Measurements from ENCODE around the gene NMT2.

Gene NMT2

DNA sequence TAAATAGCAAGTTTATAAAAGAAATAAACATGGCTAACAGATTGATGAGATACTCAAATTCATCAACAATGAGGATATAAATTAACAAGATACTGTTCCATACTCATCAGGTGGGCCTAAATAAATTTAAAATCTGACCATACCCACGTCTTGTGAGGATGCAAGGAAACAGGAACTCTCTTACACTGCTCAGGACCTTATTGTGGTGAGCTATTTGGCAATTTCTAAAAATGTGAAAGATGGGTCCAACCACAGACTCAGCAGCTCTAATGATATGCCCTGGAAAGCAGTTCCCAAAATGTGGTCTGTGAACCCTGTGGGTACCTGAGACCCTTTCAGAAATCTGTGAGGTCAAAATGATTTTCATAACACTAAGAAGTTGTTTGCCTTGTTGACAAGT, 49.9 kb downstream of the NMT2 start:
- H3K9ac ChIP-seq (ENCODE audit: low read length in 2 of 2) = no peak overlapping the region
- H3K4me3 ChIP-seq (ENCODE audit: low read length in 2 of 2) = no peak overlapping the region
- H3K9me3 ChIP-seq (ENCODE audit: control insufficient read depth in 2 of 2, low read length in 2 of 2) = no peaks in the 10 kb centered on the region
- H3K27me3 ChIP-seq (ENCODE audit: control insufficient read depth in 1 of 2, insufficient read depth in 2 of 2, low read length in 2 of 2) = no peaks in the 10 kb centered on the region
- H3K36me3 ChIP-seq (ENCODE audit: control insufficient read depth in 2 of 2, insufficient read depth in 2 of 2, low read length in 2 of 2) = peaks cover 19 to 31% of the 10 kb centered on the region in 2 donors
- H3K4me1 ChIP-seq (ENCODE audit: control insufficient read depth, insufficient read depth, low read length) = no peaks in the 10 kb centered on the region
- H3K27ac ChIP-seq (ENCODE audit: low read length) = no peak overlapping the region

DNA sequence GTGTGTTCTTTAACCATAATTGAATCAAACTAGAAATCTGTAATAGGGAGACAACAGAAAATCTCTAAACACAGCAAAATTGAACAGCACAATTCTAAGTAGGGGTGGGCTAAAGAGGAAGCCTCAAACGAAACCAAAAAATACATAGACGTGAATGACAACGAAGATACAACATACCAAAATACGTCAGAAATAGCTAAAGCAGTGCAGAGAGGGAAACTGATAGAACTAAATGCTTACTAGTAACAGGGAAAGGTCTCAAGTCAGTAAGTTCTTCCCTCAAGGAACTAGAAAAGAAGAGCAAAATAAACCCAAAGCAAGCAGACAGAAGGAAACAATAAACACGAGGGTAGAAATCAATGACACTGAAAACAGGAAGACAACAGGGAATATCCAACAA, 52.3 kb downstream of the NMT2 start:
- Histone ChIP-seq H3K9ac (ENCODE audit: low read length in 2 of 2) (no peak overlapping the region), H3K4me3 (ENCODE audit: low read length in 2 of 2) (no peak overlapping the region), H3K36me3 (ENCODE audit: control insufficient read depth in 2 of 2, insufficient read depth in 2 of 2, low read length in 2 of 2) (peaks cover 24 to 39% of the 10 kb centered on the region in 2 donors), H3K4me1 (ENCODE audit: control insufficient read depth, insufficient read depth, low read length) (no peaks in the 10 kb centered on the region), H3K27me3 (ENCODE audit: control insufficient read depth in 1 of 2, insufficient read depth in 2 of 2, low read length in 2 of 2) (no peaks in the 10 kb centered on the region), H3K9me3 (ENCODE audit: control insufficient read depth in 2 of 2, low read length in 2 of 2) (no peaks in the 10 kb centered on the region), H3K27ac (ENCODE audit: low read length) (no peak overlapping the region)

DNA sequence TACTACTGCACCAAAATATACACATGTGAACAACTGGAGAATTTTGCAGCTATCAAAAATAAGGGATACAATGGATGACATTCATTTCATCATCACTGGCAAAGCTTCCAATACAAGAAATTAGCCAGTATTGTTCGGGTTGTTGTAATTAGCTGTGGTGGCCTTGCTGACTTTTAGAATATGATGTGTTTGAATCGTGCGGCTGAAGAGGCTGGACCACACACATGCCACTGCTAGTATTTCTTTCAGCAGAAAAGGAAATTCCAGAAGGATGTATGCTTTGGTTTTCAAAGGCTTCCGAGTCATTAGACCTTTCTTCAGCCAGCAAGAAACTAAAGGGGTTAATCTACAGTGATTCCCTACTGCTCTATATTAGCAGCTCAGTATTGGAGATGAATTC, 54.7 kb downstream of the NMT2 start:
- Histone ChIP-seq H3K36me3 (ENCODE audit: control insufficient read depth in 2 of 2, insufficient read depth in 2 of 2, low read length in 2 of 2) (peaks cover 18 to 29% of the 10 kb centered on the region in 2 donors), H3K9ac (ENCODE audit: low read length in 2 of 2) (no peak overlapping the region), H3K4me3 (ENCODE audit: low read length in 2 of 2) (no peak overlapping the region)

DNA sequence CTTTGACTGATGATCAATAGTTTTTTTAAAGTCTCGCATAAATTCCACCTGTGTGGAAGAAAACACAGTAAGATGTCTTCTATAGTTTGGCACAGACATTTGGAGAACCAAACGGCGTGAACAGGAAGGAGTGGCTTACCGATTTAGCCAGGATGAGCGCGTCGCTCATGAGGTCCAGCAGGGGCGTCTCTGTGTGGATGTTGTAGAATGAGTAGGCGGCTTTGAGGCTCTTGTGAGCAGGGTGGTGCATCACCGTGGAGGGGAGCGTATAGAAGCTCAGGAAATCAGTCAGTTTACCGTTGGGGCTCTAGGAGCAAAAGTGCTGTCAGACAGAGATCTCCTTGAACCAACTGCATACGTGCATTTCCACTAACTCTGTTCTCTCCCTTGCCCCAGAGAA, 55.8 kb downstream of the NMT2 start:
- H3K9ac ChIP-seq (ENCODE audit: low read length in 2 of 2) = no peak overlapping the region
- H3K9me3 ChIP-seq (ENCODE audit: control insufficient read depth in 2 of 2, low read length in 2 of 2) = no peaks in the 10 kb centered on the region
- no peak overlapping the region for H3K27ac ChIP-seq (ENCODE audit: low read length)
- H3K36me3 ChIP-seq (ENCODE audit: control insufficient read depth in 2 of 2, insufficient read depth in 2 of 2, low read length in 2 of 2) = peaks cover 18 to 30% of the 10 kb centered on the region in 2 donors
- no peaks in the 10 kb centered on the region for H3K4me1 ChIP-seq (ENCODE audit: control insufficient read depth, insufficient read depth, low read length)
- no peak overlapping the region for H3K4me3 ChIP-seq (ENCODE audit: low read length in 2 of 2)
- no peaks in the 10 kb centered on the region for H3K27me3 ChIP-seq (ENCODE audit: control insufficient read depth in 1 of 2, insufficient read depth in 2 of 2, low read length in 2 of 2)

More for the DNA sequence above, 54.7 kb downstream of the NMT2 start:
- Histone ChIP-seq H3K9me3 (ENCODE audit: control insufficient read depth in 2 of 2, low read length in 2 of 2) (no peaks in the 10 kb centered on the region), H3K4me1 (ENCODE audit: control insufficient read depth, insufficient read depth, low read length) (no peaks in the 10 kb centered on the region), H3K27ac (ENCODE audit: low read length) (no peak overlapping the region), H3K27me3 (ENCODE audit: control insufficient read depth in 1 of 2, insufficient read depth in 2 of 2, low read length in 2 of 2) (no peaks in the 10 kb centered on the region)

DNA sequence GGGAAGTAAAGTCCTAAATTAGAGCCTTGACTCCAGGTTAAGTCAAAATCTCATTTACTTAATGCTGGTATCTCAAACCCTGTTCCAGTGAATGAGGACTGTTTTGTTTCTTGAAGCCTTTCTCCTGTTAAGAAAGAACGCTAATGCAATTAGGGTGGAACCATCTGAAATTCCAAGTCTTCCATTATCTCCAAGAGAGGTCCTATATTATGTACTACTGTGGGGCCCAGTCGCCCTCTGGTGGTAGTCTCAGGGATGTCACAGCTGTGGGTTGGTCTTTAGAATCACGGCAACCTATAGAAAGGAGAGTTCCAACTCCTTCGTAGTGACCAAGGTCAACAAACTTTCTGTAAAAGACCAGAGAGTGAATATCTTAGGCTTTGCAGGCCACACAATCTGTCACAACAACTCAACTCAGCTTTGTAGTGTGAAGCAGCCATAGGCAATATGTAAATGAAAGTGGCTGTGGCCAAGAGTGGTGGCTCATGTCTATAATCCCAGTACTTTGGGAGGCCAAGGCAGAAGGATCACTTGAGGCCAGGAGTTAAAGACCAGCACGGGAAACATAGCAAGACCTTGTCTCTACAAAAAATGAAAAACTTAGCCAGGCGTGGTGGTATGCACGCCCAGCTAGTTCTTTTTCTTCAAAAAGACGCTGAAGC, 62.0 kb downstream of the NMT2 start:
- Histone ChIP-seq H3K9me3 (ENCODE audit: control insufficient read depth in 2 of 2, low read length in 2 of 2) (no peaks in the 10 kb centered on the region), H3K9ac (ENCODE audit: low read length in 2 of 2) (no peak overlapping the region), H3K27me3 (ENCODE audit: control insufficient read depth in 1 of 2, insufficient read depth in 2 of 2, low read length in 2 of 2) (no peaks in the 10 kb centered on the region), H3K4me3 (ENCODE audit: low read length in 2 of 2) (peak overlapping the region in 1 of 2 donors; percentile 22), H3K27ac (ENCODE audit: low read length) (no peak overlapping the region), H3K36me3 (ENCODE audit: control insufficient read depth in 2 of 2, insufficient read depth in 2 of 2, low read length in 2 of 2) (peaks cover 24 to 31% of the 10 kb centered on the region in 2 donors), H3K4me1 (ENCODE audit: control insufficient read depth, insufficient read depth, low read length) (peaks cover 4% of the 10 kb centered on the region)

DNA sequence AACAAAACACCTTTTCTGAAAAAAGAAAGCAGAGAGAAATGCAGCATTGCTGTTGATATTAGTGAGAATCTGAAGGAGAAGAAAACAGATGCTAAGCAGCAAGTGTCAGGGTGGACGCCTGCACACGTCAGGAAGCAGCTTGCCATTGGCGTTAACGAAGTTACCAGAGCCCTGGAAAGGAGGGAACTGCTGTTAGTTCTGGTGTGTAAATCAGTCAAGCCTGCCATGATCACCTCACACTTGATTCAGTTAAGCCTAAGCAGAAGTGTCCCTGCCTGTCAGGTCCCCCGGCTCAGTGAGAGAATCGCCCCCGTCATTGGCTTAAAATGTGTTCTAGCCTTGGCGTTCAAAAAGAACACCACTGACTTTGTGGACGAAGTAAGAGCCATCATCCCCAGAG, 65.0 kb downstream of the NMT2 start:
- Histone ChIP-seq H3K36me3 (ENCODE audit: control insufficient read depth in 2 of 2, insufficient read depth in 2 of 2, low read length in 2 of 2) (peaks cover 22 to 24% of the 10 kb centered on the region in 2 donors), H3K27me3 (ENCODE audit: control insufficient read depth in 1 of 2, insufficient read depth in 2 of 2, low read length in 2 of 2) (no peaks in the 10 kb centered on the region), H3K9ac (ENCODE audit: low read length in 2 of 2) (no peak overlapping the region), H3K4me1 (ENCODE audit: control insufficient read depth, insufficient read depth, low read length) (peaks cover 13% of the 10 kb centered on the region), H3K9me3 (ENCODE audit: control insufficient read depth in 2 of 2, low read length in 2 of 2) (no peaks in the 10 kb centered on the region), H3K4me3 (ENCODE audit: low read length in 2 of 2) (no peak overlapping the region), H3K27ac (ENCODE audit: low read length) (no peak overlapping the region)

DNA sequence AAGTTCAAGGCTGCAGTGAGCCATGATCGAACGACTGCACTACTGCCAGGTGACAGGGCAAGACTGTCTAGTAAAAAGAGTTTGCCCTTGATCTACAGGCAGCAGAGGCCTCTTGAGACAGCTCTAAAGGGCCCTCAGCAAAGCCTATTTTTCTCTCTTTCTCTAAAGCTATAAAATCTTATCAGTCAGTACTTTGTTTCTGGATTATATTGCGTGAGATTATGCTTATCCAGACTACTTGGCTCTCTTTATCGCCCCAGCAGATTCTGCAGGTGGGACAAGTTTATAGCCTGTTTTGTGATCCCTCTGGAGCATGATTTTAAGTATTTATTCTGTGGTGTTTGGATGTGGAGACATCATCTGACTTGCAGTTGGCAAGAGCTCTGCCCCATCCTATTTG, 68.6 kb downstream of the NMT2 start:
- peaks cover 13 to 22% of the 10 kb centered on the region in 2 donors for H3K36me3 ChIP-seq (ENCODE audit: control insufficient read depth in 2 of 2, insufficient read depth in 2 of 2, low read length in 2 of 2)
- H3K4me1 ChIP-seq (ENCODE audit: control insufficient read depth, insufficient read depth, low read length) = peaks cover 23% of the 10 kb centered on the region
- no peaks in the 10 kb centered on the region for H3K27me3 ChIP-seq (ENCODE audit: control insufficient read depth in 1 of 2, insufficient read depth in 2 of 2, low read length in 2 of 2)
- H3K9me3 ChIP-seq (ENCODE audit: control insufficient read depth in 2 of 2, low read length in 2 of 2) = no peaks in the 10 kb centered on the region
- H3K9ac ChIP-seq (ENCODE audit: low read length in 2 of 2) = no peak overlapping the region
- no peak overlapping the region for H3K4me3 ChIP-seq (ENCODE audit: low read length in 2 of 2)
- no peak overlapping the region for H3K27ac ChIP-seq (ENCODE audit: low read length)

DNA sequence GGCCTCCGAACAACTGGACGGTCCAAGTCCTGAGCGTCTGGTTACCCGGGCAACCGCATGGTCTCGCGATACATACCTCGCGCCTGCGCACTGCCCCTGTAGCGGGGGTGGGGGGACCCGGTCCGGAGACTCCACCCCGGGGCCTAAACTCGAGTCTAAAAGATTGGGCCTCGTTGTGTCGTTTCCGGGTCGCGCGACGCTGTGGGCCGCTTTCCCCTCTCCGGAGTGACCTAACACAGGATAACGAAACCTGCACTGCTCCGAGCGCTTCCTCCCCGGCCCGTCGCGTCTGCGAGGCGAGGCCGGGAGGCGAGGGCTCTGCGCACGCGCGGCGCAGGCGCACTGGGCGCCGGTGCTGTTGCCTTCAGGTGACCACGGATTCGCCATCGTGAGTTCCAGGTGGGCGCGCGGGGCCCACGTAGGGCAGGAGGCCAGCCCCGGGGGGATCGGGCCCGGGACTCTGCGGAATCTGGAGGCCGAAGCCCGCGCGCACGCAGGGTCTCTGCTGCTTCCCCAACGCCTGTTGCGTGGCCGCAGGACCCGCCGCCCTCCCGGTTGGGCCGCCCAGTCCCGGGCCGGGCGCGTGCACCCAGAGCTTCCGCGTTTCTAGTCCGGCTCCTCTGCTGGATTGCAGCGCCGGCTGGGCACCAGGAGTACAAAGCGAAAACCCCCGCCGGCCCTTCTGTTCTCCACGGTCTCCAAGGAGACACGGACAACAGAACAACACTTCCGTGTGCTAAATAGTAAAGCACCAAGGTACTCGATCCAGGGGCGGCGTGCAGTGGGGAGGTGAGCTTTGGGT, 71.3 kb downstream of the NMT2 start, which contains the start of gene RPP38:
RPP38 (plus strand) TSS at position 345 of the 802 bp plus-strand sequence. CDS start 5,960 bp downstream, outside the sequence.
- H3K27me3 ChIP-seq (ENCODE audit: control insufficient read depth in 1 of 2, insufficient read depth in 2 of 2, low read length in 2 of 2) = no peaks in the 10 kb centered on the region
- peaks cover 2 to 4% of the 10 kb centered on the region in 2 donors for H3K36me3 ChIP-seq (ENCODE audit: control insufficient read depth in 2 of 2, insufficient read depth in 2 of 2, low read length in 2 of 2)
- H3K4me1 ChIP-seq (ENCODE audit: control insufficient read depth, insufficient read depth, low read length) = peaks cover 23% of the 10 kb centered on the region

DNA sequence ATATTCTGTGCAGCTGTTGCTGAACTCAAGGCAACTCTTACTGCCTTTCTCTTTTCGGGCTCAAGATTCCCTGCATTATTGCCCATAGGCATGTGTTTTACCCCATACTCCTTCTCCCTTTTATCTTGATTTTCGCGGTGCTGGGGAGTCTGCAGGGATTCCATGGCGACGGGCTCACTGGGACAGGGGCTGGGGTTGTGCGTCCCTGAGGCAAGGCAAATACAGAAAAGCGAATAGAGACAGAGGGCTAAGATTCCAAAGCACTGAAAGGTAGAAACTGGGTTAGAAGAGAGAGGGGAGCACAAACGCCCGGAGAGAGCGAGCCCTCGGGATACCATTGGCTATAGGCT, 71.9 kb downstream of the NMT2 start:
- Histone ChIP-seq H3K9me3 (ENCODE audit: control insufficient read depth in 2 of 2, low read length in 2 of 2) (no peaks in the 10 kb centered on the region), H3K4me1 (ENCODE audit: control insufficient read depth, insufficient read depth, low read length) (peaks cover 23% of the 10 kb centered on the region), H3K9ac (ENCODE audit: low read length in 2 of 2) (peak overlapping the region; percentile 91 to 97), H3K27ac (ENCODE audit: low read length) (peak overlapping the region; percentile 92), H3K4me3 (ENCODE audit: low read length in 2 of 2) (peak overlapping the region; percentile 87 to 95), H3K27me3 (ENCODE audit: control insufficient read depth in 1 of 2, insufficient read depth in 2 of 2, low read length in 2 of 2) (peaks cover 0 to 2% of the 10 kb centered on the region in 2 donors), H3K36me3 (ENCODE audit: control insufficient read depth in 2 of 2, insufficient read depth in 2 of 2, low read length in 2 of 2) (peaks cover 0 to 2% of the 10 kb centered on the region in 2 donors)

More for the DNA sequence above, 71.3 kb downstream of the NMT2 start, which contains the start of gene RPP38:
- no peaks in the 10 kb centered on the region for H3K9me3 ChIP-seq (ENCODE audit: control insufficient read depth in 2 of 2, low read length in 2 of 2)
- peak within 1 kb of the TSS; percentile 87 to 95 for H3K4me3 ChIP-seq (ENCODE audit: low read length in 2 of 2)
- peak within 1 kb of the TSS; percentile 91 to 97 for H3K9ac ChIP-seq (ENCODE audit: low read length in 2 of 2)
- peak within 1 kb of the TSS; percentile 92 for H3K27ac ChIP-seq (ENCODE audit: low read length)

DNA sequence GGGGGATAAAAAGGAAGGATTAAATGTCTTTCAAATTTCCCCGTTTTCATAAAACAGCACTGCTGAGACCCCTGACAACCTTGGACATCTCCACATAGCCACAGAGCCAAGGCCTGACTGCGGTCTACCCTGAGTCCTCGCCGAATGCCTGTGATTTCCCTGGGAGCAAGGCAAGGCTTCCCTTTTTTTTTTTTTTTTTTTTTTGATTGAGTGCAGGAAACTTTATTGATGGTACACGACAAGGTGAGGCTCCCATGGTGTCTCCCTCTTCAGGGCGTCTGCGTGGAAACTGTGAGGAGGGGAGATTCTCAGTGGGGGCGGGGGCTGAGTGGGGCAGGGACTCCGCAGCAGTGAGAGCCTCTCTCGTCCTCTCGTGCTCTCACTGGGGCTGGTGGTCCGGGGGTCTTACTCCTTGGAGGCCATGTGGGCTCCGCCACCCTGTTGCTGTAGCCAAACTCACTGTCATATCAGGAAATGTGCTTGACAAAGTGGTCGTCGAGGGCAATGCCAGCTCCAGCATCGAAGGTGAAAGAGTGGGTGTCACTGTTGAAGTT, 75.6 kb downstream of the NMT2 start:
- H3K36me3 ChIP-seq (ENCODE audit: control insufficient read depth in 2 of 2, insufficient read depth in 2 of 2, low read length in 2 of 2) = no peaks in the 10 kb centered on the region
- H3K4me1 ChIP-seq (ENCODE audit: control insufficient read depth, insufficient read depth, low read length) = peaks cover 13% of the 10 kb centered on the region
- no peak overlapping the region for H3K4me3 ChIP-seq (ENCODE audit: low read length in 2 of 2)
- H3K27ac ChIP-seq (ENCODE audit: low read length) = no peak overlapping the region
- H3K9me3 ChIP-seq (ENCODE audit: control insufficient read depth in 2 of 2, low read length in 2 of 2) = no peaks in the 10 kb centered on the region
- no peak overlapping the region for H3K9ac ChIP-seq (ENCODE audit: low read length in 2 of 2)
- H3K27me3 ChIP-seq (ENCODE audit: control insufficient read depth in 1 of 2, insufficient read depth in 2 of 2, low read length in 2 of 2) = peaks cover 3 to 4% of the 10 kb centered on the region in 2 donors

Data from stomach smooth muscle (tissue), 2 donors.